DND-41 (cell line): ENCODE results near the gene ALOX12.

Source experiments
- ATAC-seq: fragments of 200-7000 bp; cut with Tn5 transposase; 3 replicates; pipeline ENCODE4 v1.9.1; 2021; ENCODE audit warnings: low read depth; ENCODE audit not compliant: insufficient read depth
- DNase-seq: peaks from one replicate; pipeline ENCODE4 v3.0.0-alpha.2; 2020
- H2AFZ ChIP-seq: 2 replicates; pipeline ENCODE4 v1.6.0; 2012; ENCODE audit warnings: low read depth, low read length
- H3K27ac ChIP-seq: 2 replicates; pipeline ENCODE4 v1.5.1; 2012; ENCODE audit warnings: low read length, inconsistent platforms
- H3K27me3 ChIP-seq: fragments of 200-600 bp; sonication (generic); 2 replicates; pipeline ENCODE4 v1.6.0; 2012; ENCODE audit warnings: low read length, mild to moderate bottlenecking, inconsistent platforms; ENCODE audit not compliant: insufficient read depth, poor library complexity
- H3K36me3 ChIP-seq: 2 replicates; pipeline ENCODE4 v1.5.1; 2012; ENCODE audit warnings: low read length, inconsistent platforms; ENCODE audit not compliant: insufficient read depth
- H3K4me1 ChIP-seq: 2 replicates; pipeline ENCODE4 v1.5.1; 2012; ENCODE audit warnings: mild to moderate bottlenecking, low read length; ENCODE audit not compliant: insufficient read depth
- H3K4me2 ChIP-seq: 2 replicates; pipeline ENCODE4 v1.6.0; 2012; ENCODE audit warnings: mild to moderate bottlenecking, moderate library complexity, low read length, inconsistent platforms; ENCODE audit not compliant: insufficient read depth
- H3K4me3 ChIP-seq, 2 experiments: fragments of 200-600 bp in 1 of 2; shearing (Covaris generic) in 1 of 2; 2 replicates each; pipeline ENCODE4 v1.5.1; 2012 to 2016; ENCODE audit warnings: inconsistent platforms in 2 of 2, low read length in 2 of 2, mild to moderate bottlenecking in 2 of 2, low read depth in 1 of 2, moderate library complexity in 1 of 2
- H3K79me2 ChIP-seq: 2 replicates; pipeline ENCODE4 v1.6.0; 2012; ENCODE audit warnings: low read length, inconsistent platforms; ENCODE audit not compliant: insufficient read depth
- H3K9ac ChIP-seq: 2 replicates; pipeline ENCODE4 v1.6.0; 2012; ENCODE audit warnings: low read depth, mild to moderate bottlenecking, inconsistent platforms, low read length, moderate library complexity
- H3K9me3 ChIP-seq: 2 replicates; pipeline ENCODE4 v1.5.1; 2012; ENCODE audit warnings: low read length, moderate library complexity, mild to moderate bottlenecking, inconsistent platforms; ENCODE audit not compliant: insufficient read depth, severe bottlenecking
- H4K20me1 ChIP-seq: 2 replicates; pipeline ENCODE4 v1.6.0; 2012; ENCODE audit warnings: low read length; ENCODE audit not compliant: insufficient read depth
- EZH2 ChIP-seq: IDR thresholded peaks from 3 replicates; pipeline ENCODE4 v1.6.1; 2012; ENCODE audit warnings: borderline replicate concordance, low read depth, mild to moderate bottlenecking, moderate library complexity, low read length, inconsistent platforms; ENCODE audit not compliant: severe bottlenecking
- TF ChIP-seq, protein P1 (sequence below): IDR thresholded peaks from 2 replicates; pipeline ENCODE4 v1.5.1; 2012; ENCODE audit warnings: borderline replicate concordance, low read length, moderate library complexity, mild to moderate bottlenecking; ENCODE audit not compliant: poor library complexity, severe bottlenecking; ENCODE audit errors: extremely low read depth

ALOX12 gene, protein sequence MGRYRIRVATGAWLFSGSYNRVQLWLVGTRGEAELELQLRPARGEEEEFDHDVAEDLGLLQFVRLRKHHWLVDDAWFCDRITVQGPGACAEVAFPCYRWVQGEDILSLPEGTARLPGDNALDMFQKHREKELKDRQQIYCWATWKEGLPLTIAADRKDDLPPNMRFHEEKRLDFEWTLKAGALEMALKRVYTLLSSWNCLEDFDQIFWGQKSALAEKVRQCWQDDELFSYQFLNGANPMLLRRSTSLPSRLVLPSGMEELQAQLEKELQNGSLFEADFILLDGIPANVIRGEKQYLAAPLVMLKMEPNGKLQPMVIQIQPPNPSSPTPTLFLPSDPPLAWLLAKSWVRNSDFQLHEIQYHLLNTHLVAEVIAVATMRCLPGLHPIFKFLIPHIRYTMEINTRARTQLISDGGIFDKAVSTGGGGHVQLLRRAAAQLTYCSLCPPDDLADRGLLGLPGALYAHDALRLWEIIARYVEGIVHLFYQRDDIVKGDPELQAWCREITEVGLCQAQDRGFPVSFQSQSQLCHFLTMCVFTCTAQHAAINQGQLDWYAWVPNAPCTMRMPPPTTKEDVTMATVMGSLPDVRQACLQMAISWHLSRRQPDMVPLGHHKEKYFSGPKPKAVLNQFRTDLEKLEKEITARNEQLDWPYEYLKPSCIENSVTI

DNA sequence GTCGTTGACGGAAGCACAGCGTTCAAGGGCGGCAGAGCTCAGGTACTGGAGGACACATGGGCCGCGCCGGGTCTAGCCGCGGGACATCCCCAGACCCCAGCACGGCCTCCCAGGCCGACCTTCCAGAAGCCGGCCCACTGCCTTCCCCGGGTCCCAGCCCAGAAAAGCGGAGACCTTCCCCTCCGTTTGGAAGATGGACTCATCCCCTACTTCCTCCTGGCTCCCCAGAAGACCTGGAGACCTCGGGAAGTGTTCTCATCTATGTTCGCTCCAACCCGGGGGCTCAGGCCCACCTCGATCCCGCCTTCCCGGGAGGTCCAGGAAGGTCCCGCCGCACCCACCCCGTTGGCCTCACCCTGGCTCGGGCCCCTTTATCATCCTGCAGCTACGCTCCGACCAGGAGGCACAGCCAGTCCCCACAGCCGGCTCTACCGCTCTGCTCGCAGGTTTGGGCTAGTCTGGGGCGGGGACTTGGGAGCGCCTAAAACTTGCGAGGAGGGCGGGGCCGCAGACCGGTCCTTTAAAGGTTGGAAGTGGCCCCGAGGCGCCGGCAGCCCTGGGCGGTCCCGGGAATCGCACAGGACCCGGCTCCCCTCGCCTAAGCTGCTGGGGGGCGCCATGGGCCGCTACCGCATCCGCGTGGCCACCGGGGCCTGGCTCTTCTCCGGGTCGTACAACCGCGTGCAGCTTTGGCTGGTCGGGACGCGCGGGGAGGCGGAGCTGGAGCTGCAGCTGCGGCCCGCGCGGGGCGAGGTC is at the start of gene ALOX12:
ALOX12 (plus strand) TSS at position 550 of the 756 bp plus-strand sequence; CDS start at position 619, 69 bp downstream.
- Histone ChIP-seq H3K9me3 (no peaks in the 10 kb centered on the region), H3K4me2 (no peak within 1 kb of the TSS), H3K79me2 (no peaks in the 10 kb centered on the region), H3K4me1 (no peaks in the 10 kb centered on the region), H3K9ac (no peak within 1 kb of the TSS), H3K36me3 (peaks cover 33% of the 10 kb centered on the region), H3K27ac (no peak within 1 kb of the TSS), H3K27me3 (no peaks in the 10 kb centered on the region), H3K4me3 (no peak within 1 kb of the TSS), H4K20me1 (no peaks in the 10 kb centered on the region), H2AFZ (no peak within 1 kb of the TSS)
- TF ChIP-seq, protein P1, sequence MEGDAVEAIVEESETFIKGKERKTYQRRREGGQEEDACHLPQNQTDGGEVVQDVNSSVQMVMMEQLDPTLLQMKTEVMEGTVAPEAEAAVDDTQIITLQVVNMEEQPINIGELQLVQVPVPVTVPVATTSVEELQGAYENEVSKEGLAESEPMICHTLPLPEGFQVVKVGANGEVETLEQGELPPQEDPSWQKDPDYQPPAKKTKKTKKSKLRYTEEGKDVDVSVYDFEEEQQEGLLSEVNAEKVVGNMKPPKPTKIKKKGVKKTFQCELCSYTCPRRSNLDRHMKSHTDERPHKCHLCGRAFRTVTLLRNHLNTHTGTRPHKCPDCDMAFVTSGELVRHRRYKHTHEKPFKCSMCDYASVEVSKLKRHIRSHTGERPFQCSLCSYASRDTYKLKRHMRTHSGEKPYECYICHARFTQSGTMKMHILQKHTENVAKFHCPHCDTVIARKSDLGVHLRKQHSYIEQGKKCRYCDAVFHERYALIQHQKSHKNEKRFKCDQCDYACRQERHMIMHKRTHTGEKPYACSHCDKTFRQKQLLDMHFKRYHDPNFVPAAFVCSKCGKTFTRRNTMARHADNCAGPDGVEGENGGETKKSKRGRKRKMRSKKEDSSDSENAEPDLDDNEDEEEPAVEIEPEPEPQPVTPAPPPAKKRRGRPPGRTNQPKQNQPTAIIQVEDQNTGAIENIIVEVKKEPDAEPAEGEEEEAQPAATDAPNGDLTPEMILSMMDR, result no peak
- TF ChIP-seq EZH2, result no peak
- no peak for ATAC-seq
- no peak for DNase-seq

DNA sequence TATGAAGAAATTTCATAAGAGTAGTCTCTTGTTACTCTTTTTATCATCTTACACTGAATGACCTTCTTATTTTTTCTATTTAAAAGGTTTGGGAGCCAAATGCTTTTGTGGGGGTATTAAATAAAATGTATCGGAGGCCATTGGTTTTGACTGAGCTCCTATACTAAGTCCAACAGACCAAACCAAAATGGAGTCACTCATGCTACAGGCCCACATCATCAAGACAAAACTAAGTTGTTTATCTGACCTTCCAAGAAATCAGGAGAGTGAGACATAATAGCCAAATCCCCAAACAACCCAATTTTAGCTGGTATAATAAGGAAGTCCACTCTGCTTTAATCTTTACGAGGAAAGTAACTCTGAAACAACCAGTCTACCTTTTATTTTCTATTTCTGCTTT is 48.1 kb upstream of the ALOX12 start:
- Histone ChIP-seq H3K36me3 (peaks cover 1% of the 10 kb centered on the region; the same call in 1 of the 2 replicates), H3K27ac (no peak overlapping the region), H2AFZ (no peak overlapping the region), H3K4me3 (no peak overlapping the region), H3K27me3 (no peaks in the 10 kb centered on the region), H3K9me3 (no peaks in the 10 kb centered on the region), H3K4me2 (no peak overlapping the region), H3K79me2 (no peaks in the 10 kb centered on the region), H4K20me1 (no peaks in the 10 kb centered on the region), H3K4me1 (no peaks in the 10 kb centered on the region), H3K9ac (no peak overlapping the region)
- DNase-seq (no peak), ATAC-seq (no peak)
- TF ChIP-seq, protein P1, result no peak
- no peak for TF ChIP-seq EZH2

DNA sequence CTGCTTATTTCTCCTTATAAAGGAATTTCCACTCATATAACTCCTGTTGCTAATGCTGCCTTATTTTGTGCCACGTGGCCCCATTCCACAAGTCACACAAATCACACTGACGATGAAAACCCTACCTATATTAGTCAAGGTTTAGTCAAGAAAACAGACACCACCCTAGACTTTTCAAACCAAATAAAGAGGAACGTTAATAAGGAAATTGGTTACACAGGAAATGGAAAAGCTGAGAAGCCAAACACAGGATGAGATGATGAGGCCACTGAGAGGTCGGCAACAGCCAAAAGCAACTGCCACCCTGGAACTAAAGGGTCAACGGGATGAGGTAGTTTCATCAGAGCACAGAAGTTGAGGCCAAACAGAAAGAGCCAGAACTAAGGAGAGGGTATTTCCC is 47.3 kb upstream of the ALOX12 start:
- DNase-seq, result no peak
- no peak overlapping the region for H3K9ac ChIP-seq
- H2AFZ ChIP-seq, result no peak overlapping the region

More for the DNA sequence above, 47.3 kb upstream of the ALOX12 start:
- Histone ChIP-seq H3K4me3 (no peak overlapping the region), H3K4me1 (no peaks in the 10 kb centered on the region), H3K79me2 (no peaks in the 10 kb centered on the region), H4K20me1 (no peaks in the 10 kb centered on the region), H3K36me3 (no peaks in the 10 kb centered on the region), H3K4me2 (no peak overlapping the region), H3K27ac (no peak overlapping the region), H3K9me3 (no peaks in the 10 kb centered on the region), H3K27me3 (no peaks in the 10 kb centered on the region)
- no peak for ATAC-seq
- TF ChIP-seq, protein P1, result no peak
